Activated naive CD8-positive, alpha-beta T cell treated with anti-CD3 and anti-CD28 coated beads for 36 hours (primary cell): ENCODE results near the gene MRPS6. TPM values are rescaled to one million over a fixed set of nuclear protein-coding genes. Genes with fewer than 3 reads are reported as not detected.

Source experiments
- DNase-seq: peaks from one replicate; pipeline ENCODE4 v3.0.0; 2021
- H3K27ac Mint-ChIP-seq: one replicate; pipeline ENCODE4 v1.8.0; 2022; ENCODE audit warnings: mild to moderate bottlenecking, moderate library complexity, mixed read lengths
- H3K27me3 Mint-ChIP-seq: one replicate; pipeline ENCODE4 v1.8.0; 2022; ENCODE audit warnings: mild to moderate bottlenecking, mixed read lengths
- H3K36me3 Mint-ChIP-seq: one replicate; pipeline ENCODE4 v1.8.0; 2021; ENCODE audit warnings: mild to moderate bottlenecking, mixed read lengths
- H3K4me1 Mint-ChIP-seq: one replicate; pipeline ENCODE4 v1.8.0; 2021; ENCODE audit warnings: mixed read lengths
- H3K4me3 Mint-ChIP-seq: one replicate; pipeline ENCODE4 v1.8.0; 2022; ENCODE audit warnings: mild to moderate bottlenecking, moderate library complexity, mixed read lengths
- H3K9me3 Mint-ChIP-seq: one replicate; pipeline ENCODE4 v1.8.0; 2022; ENCODE audit warnings: mixed read lengths
- total RNA-seq, 2 experiments: library from RNA; stranded (reverse); gene quantifications; one replicate each; pipeline ENCODE4 v1.2.3, GENCODE V29; 2021

Gene MRPS6
- total RNA-seq, 2 experiments from 2014 or later, result 107 to 116 TPM

- peaks cover 2% of the 10 kb centered on the region for H3K9me3 Mint-ChIP-seq
- peaks cover 7% of the 10 kb centered on the region for H3K4me1 Mint-ChIP-seq
- H3K36me3 Mint-ChIP-seq, result peaks cover 2% of the 10 kb centered on the region
- H3K4me3 Mint-ChIP-seq, result no peak overlapping the region
- H3K27me3 Mint-ChIP-seq, result no peaks in the 10 kb centered on the region
- no peak overlapping the region for H3K27ac Mint-ChIP-seq
- no peak for DNase-seq
These were observed 26.5 kb upstream of the MRPS6 start for GRCh38 chr21:34046917-34047316.

- no peak overlapping the region for H3K27ac Mint-ChIP-seq
- peaks cover 2% of the 10 kb centered on the region for H3K36me3 Mint-ChIP-seq
- H3K4me3 Mint-ChIP-seq, result no peak overlapping the region
- peaks cover 2% of the 10 kb centered on the region for H3K9me3 Mint-ChIP-seq
- H3K4me1 Mint-ChIP-seq, result peaks cover 4% of the 10 kb centered on the region
- no peaks in the 10 kb centered on the region for H3K27me3 Mint-ChIP-seq
- DNase-seq, result no peak
These were observed 25.5 kb upstream of the MRPS6 start for GRCh38 chr21:34047835-34048234.

DNA sequence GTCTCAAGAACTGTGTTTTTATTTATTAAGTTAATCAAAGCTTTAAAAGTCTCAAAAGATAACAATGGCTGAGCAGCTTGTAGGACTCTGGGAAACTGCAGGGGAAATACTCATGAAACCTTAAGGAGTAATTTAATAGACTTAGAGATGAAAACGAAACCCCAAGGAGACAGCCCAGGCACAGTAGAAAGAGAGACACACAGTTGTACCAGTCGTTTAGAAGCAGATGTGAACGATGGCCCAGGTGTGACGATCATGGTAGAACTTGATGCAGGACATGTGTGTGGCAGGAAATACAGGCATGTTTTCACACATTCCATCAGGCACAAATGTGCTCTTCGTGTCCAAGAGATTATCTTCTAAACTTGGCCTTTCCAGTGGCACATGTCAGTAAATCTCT lies 21.2 kb upstream of the MRPS6 start:
- Mint-ChIP-seq H3K27ac (no peak overlapping the region), H3K36me3 (no peaks in the 10 kb centered on the region), H3K9me3 (peaks cover 2% of the 10 kb centered on the region), H3K4me1 (no peaks in the 10 kb centered on the region), H3K4me3 (no peak overlapping the region), H3K27me3 (no peaks in the 10 kb centered on the region)
- DNase-seq, result no peak

GRCh38 chr21:34054259-34054658 lies 19.1 kb upstream of the MRPS6 start:
- no peaks in the 10 kb centered on the region for H3K4me1 Mint-ChIP-seq
- no peaks in the 10 kb centered on the region for H3K9me3 Mint-ChIP-seq
- H3K36me3 Mint-ChIP-seq, result no peaks in the 10 kb centered on the region
- no peaks in the 10 kb centered on the region for H3K27me3 Mint-ChIP-seq
- no peak overlapping the region for H3K27ac Mint-ChIP-seq
- H3K4me3 Mint-ChIP-seq, result no peak overlapping the region
- DNase-seq, result no peak

GRCh38 chr21:34055615-34056014 lies 17.8 kb upstream of the MRPS6 start:
- no peaks in the 10 kb centered on the region for H3K9me3 Mint-ChIP-seq
- no peak overlapping the region for H3K4me3 Mint-ChIP-seq
- peaks cover 3% of the 10 kb centered on the region for H3K4me1 Mint-ChIP-seq
- no peaks in the 10 kb centered on the region for H3K36me3 Mint-ChIP-seq
- peak overlapping the region; percentile 2 for H3K27ac Mint-ChIP-seq
- no peaks in the 10 kb centered on the region for H3K27me3 Mint-ChIP-seq
- DNase-seq, result no peak

GRCh38 chr21:34061983-34062382 lies 11.4 kb upstream of the MRPS6 start:
- no peaks in the 10 kb centered on the region for H3K27me3 Mint-ChIP-seq
- no peak overlapping the region for H3K4me3 Mint-ChIP-seq
- no peaks in the 10 kb centered on the region for H3K36me3 Mint-ChIP-seq
- peaks cover 3% of the 10 kb centered on the region for H3K4me1 Mint-ChIP-seq
- no peak overlapping the region for H3K27ac Mint-ChIP-seq
- no peak for DNase-seq
- peaks cover 4% of the 10 kb centered on the region for H3K9me3 Mint-ChIP-seq

- H3K4me1 Mint-ChIP-seq, result peaks cover 3% of the 10 kb centered on the region
- H3K4me3 Mint-ChIP-seq, result no peak overlapping the region
- H3K27ac Mint-ChIP-seq, result no peak overlapping the region
- no peaks in the 10 kb centered on the region for H3K36me3 Mint-ChIP-seq
- H3K9me3 Mint-ChIP-seq, result peaks cover 4% of the 10 kb centered on the region
- no peak for DNase-seq
- H3K27me3 Mint-ChIP-seq, result no peaks in the 10 kb centered on the region
These were observed 8.4 kb upstream of the MRPS6 start for GRCh38 chr21:34065027-34065426.

GRCh38 chr21:34071683-34072082 lies 1.7 kb upstream of the MRPS6 start:
- Mint-ChIP-seq H3K4me3 (peak overlapping the region; percentile 50), H3K4me1 (peaks cover 20% of the 10 kb centered on the region), H3K36me3 (peaks cover 23% of the 10 kb centered on the region), H3K27me3 (peaks cover 3% of the 10 kb centered on the region), H3K27ac (peak overlapping the region; percentile 6), H3K9me3 (no peaks in the 10 kb centered on the region)
- no peak for DNase-seq

DNA sequence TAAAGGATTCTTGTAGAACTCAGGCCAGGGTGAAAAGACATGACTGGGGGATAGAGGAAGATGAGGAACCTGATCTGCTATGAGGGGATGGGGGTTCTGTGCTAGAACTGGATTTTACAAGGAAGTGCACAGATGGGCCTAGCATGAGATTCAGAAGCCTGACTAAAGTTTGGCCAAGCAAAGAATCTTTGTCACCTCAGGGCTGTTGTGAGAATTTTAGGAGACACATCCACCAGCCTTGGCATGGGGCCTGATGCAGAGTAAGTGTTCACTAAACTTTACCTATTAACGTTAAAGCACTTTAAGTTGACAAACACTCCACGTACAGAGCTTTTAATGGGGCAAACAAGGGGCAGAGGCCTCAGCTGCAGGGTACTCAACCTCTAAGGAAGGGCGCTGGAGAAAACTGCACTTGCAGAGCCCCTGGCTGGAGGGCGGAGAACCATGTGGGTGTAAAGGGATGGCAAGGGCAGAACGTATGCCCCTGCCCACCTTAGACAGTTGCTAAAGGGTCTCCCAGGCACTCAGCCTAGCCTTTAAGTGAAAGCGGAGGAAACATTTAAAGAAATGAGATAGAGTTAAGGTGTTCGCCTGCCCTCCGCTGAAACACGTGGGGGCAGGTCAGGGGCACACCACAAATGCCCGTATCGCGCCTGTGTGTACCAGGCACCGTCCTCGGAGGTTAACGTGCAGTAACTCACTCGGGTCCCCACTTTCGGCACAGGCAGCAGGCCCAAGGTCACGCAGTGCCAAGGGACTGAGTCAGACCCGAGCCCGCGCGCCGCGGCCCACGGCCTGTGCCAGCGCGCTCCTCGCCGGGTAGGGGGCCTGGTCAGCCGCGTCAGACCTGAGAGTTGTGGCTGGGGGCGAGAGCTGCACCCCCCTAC lies 990 bp upstream of the MRPS6 start:
- no peaks in the 10 kb centered on the region for H3K9me3 Mint-ChIP-seq
- peak overlapping the region; percentile 50 for H3K4me3 Mint-ChIP-seq
- H3K36me3 Mint-ChIP-seq, result peaks cover 30% of the 10 kb centered on the region
- H3K4me1 Mint-ChIP-seq, result peaks cover 27% of the 10 kb centered on the region
- H3K27ac Mint-ChIP-seq, result peak overlapping the region; percentile 55
- peaks cover 3% of the 10 kb centered on the region for H3K27me3 Mint-ChIP-seq
- DNase-seq, result no peak

GRCh38 chr21:34073749-34074282 lies 438 bp downstream of the MRPS6 start:
- H3K27me3 Mint-ChIP-seq, result peaks cover 3% of the 10 kb centered on the region
- H3K36me3 Mint-ChIP-seq, result peaks cover 41% of the 10 kb centered on the region
- DNase-seq, result peak; percentile 55
- peaks cover 40% of the 10 kb centered on the region for H3K4me1 Mint-ChIP-seq
- peak overlapping the region; percentile 90 for H3K27ac Mint-ChIP-seq
- H3K4me3 Mint-ChIP-seq, result peak overlapping the region; percentile 92
- no peaks in the 10 kb centered on the region for H3K9me3 Mint-ChIP-seq

DNA sequence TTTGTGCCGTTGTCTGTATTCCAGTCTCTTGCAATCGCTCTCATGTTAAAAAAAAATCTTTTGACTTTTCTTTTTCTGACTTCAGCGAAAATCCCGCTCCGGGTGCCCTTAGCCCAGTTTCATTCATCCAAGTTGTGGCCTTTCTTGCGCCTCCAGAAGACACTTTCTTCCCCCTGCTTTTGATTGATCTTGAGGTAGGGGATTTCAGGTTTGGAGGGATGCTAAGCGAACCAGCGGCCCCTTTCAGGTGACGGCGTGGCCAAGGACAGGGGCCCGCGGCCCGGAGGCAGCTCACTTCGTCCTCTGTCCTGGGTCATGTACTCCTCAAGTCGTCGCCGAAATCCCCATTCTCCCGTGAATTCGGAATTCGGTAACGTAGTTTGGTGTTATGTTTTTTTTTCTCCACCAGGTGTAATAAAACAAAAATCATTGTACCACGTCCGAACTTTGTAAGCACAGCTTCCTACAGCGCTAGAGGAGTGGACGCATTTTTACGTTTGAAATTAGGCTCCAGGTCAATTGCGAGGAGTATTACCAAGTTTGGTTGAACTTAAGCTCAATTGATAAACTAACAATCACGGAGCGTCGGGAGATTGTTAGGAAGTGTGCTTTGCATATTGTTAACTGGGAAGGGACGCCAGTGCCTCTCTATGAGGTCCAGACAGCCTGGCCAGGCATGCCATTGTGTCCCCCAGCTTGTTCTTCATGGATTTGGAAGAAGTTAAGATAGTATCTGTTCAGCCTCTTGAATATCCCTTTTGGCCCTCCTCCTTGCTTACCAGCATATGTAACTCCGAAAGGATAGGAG lies 1.1 kb downstream of the MRPS6 start:
- H3K9me3 Mint-ChIP-seq, result no peaks in the 10 kb centered on the region

GRCh38 chr21:34075091-34075425 lies 1.7 kb downstream of the MRPS6 start:
- no peaks in the 10 kb centered on the region for H3K9me3 Mint-ChIP-seq
- H3K27ac Mint-ChIP-seq, result peak overlapping the region; percentile 90

More for the DNA sequence above, 1.1 kb downstream of the MRPS6 start:
- DNase-seq, result peak; percentile 10
- Mint-ChIP-seq H3K4me3 (peak overlapping the region; percentile 92), H3K4me1 (peaks cover 46% of the 10 kb centered on the region), H3K27ac (peak overlapping the region; percentile 90), H3K36me3 (peaks cover 43% of the 10 kb centered on the region), H3K27me3 (peaks cover 3% of the 10 kb centered on the region)

DNA sequence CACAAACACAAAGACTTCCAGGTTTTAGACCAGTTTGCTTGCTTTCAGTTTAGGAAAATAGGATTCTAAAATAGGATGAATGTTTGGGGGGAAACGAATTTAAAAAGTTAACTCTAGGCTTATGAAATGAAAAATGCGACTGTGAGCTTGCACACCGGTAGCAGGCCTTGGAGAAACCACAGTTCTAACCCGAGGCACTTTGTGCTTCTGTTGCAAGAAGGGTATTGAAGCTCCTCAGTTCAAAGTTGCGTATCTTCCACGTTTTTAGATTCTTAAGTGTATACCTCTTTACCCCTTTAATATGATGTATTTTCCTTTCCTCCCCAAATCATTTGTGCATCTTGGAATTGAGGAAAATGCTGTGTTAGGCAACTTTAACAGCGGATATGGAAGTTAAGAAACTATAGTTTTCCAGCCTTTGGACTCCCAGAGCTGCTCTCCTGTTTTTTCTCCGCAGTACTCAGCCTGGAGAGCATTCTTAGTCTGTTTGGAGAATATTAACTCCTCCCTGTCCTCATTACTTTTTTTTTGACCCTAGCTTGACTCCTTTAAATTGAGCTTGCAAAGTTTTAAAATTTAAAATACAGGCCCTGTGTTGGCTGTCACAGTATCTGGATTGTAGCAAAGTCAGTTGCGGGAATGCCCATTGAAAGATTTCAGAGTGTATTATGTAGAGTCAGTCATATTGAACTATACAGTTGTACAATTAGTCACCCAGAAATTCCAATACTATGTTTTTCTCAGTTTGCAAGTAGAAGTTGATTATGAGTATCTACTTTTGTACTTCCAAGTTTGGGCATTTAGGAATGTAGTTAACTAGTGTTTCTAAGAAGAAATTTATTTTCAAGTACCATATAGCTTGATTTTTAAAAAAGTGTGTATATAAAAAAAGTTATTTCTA lies 2.6 kb downstream of the MRPS6 start:
- Mint-ChIP-seq H3K4me3 (peak overlapping the region; percentile 92), H3K4me1 (peaks cover 61% of the 10 kb centered on the region), H3K9me3 (no peaks in the 10 kb centered on the region), H3K27me3 (peaks cover 3% of the 10 kb centered on the region), H3K27ac (peak overlapping the region; percentile 81), H3K36me3 (peaks cover 58% of the 10 kb centered on the region)
- no peak for DNase-seq

More at GRCh38 chr21:34075091-34075425, 1.7 kb downstream of the MRPS6 start:
- peaks cover 49% of the 10 kb centered on the region for H3K36me3 Mint-ChIP-seq
- H3K27me3 Mint-ChIP-seq, result peaks cover 3% of the 10 kb centered on the region
- H3K4me1 Mint-ChIP-seq, result peaks cover 51% of the 10 kb centered on the region
- peak overlapping the region; percentile 92 for H3K4me3 Mint-ChIP-seq
- no peak for DNase-seq

- peak overlapping the region; percentile 76 for H3K27ac Mint-ChIP-seq
These were observed 3.5 kb downstream of the MRPS6 start for GRCh38 chr21:34076835-34077234.

More at GRCh38 chr21:34076835-34077234, 3.5 kb downstream of the MRPS6 start:
- DNase-seq, result no peak
- Mint-ChIP-seq H3K27me3 (peaks cover 3% of the 10 kb centered on the region), H3K36me3 (peaks cover 60% of the 10 kb centered on the region), H3K4me1 (peaks cover 65% of the 10 kb centered on the region), H3K4me3 (peak overlapping the region; percentile 9), H3K9me3 (no peaks in the 10 kb centered on the region)
